Upper lobe of left lung (tissue), 4 donors: Measurements from ENCODE around the gene FAM120AOS.

Experiments used
- CTCF ChIP-seq, 6 experiments: fragments of 450-650 bp in 4 of 6; fragments of 200-600 bp in 2 of 6; sonication (generic) in 2 of 6; IDR thresholded peaks; one replicate each; pipeline ENCODE4 v1.5.1; 2016 to 2019; ENCODE audit warnings: antibody characterized with exemption in 6 of 6
- EP300 ChIP-seq, 4 donors: sonication (generic); formaldehyde crosslinking; IDR thresholded peaks; one replicate each; pipeline ENCODE4 v1.5.1; 2017; ENCODE audit warnings: antibody characterized with exemption in 4 of 4, control low read depth in 2 of 4
- POLR2A ChIP-seq, 4 donors: fragments of 450-650 bp; IDR thresholded peaks; one replicate each; pipeline ENCODE4 v1.5.1; 2016 to 2017; ENCODE audit warnings: antibody characterized with exemption in 4 of 4, mild to moderate bottlenecking in 2 of 4

GRCh38 chr9:93452710-93453046, 703 bp downstream of the FAM120AOS start:
- TF ChIP-seq CTCF (IDR thresholded peaks at IDR 0.05) (no peak), EP300 (IDR thresholded peaks at IDR 0.05) (no peak), POLR2A (IDR thresholded peaks at IDR 0.05) (no peak)
